HG02798 (cell line): ENCODE measurements around the gene PHF24.
"Not testable (repeated sequence)": the region's sequence is repeated elsewhere in the genome, so short reads cannot be mapped to it uniquely, and the experiment has no call there.

Experiments used
- ATAC-seq: cut with Tn5 transposase; IDR thresholded peaks from one replicate; pipeline ENCODE4 v1.9.1; 2021; ENCODE audit warnings: mild to moderate bottlenecking; ENCODE audit not compliant: unreplicated experiment, poor library complexity

The PHF24 gene

DNA sequence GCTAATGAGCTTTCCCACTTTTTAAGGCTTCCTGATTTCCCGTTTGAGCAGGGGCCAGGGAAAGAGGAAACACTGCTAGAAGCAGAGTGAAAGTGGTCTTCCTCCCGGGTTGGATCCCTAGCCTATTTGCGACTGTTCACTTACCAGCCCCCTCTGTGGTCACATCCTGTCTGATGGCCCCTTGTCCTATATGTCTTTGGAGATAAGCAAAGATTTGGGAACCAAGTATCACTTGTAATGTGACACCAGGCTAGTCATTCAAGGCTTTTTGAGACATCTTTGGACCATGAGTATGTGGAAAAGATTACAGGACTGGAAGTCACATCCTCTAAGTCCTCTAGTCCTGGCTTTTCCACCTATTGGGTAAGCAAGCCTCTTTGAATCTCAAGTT lies 37.6 kb downstream of the PHF24 start:
- ATAC-seq = no peak

DNA sequence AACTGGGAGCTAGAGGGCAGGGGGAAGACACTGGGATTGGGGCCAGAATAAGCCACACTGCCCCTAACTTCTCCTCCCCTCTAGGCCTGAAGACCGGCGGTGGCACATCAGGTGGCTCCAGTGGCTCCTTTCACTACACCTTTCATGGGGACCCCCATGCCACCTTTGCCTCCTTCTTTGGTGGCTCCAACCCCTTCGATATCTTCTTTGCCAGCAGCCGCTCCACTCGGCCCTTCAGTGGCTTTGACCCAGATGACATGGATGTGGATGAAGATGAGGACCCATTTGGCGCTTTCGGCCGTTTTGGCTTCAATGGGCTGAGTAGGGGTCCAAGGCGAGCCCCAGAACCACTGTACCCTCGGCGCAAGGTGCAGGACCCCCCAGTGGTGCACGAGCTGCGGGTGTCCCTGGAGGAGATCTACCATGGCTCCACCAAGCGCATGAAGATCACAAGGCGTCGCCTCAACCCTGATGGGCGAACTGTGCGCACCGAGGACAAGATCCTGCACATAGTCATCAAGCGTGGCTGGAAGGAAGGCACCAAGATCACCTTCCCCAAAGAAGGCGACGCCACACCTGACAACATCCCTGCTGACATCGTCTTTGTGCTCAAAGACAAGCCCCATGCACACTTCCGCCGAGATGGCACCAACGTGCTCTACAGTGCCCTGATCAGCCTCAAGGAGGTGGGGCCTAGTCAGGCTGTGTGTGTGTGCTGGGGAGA lies 38.3 kb downstream of the PHF24 start:
- ATAC-seq = no peak

DNA sequence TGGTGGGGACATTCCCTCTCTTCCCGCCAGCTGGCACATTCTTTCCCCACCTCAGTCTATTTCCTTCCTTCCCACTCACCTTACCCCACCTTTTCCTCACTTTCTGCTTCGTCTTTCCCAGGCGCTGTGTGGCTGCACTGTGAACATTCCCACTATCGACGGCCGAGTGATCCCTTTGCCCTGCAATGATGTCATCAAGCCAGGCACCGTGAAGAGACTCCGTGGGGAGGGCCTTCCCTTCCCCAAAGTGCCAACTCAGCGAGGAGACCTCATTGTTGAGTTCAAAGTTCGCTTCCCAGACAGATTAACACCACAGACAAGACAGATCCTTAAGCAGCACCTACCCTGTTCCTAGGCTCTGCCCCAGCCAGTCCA lies 38.8 kb downstream of the PHF24 start:
- ATAC-seq = no peak

DNA sequence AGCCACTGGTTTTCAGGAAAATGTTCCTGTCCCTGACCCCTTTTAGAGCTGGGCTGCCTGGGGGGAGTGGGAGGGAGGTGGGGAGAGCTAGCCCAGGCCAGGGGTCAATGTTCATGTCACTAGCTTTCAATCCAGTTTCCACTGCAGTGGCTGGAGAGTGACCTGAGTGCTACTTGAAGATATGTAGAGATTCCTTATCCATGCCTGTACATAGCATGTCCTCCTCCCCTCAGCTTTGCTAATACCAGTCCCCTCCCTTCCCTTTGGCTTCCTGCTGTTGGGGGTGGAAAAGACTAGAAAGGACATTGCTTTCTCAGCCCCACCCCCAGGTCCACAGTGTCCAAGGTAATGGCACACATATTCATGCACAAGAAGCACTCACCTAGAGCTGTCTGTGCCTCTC lies 39.3 kb downstream of the PHF24 start:
- no peak for ATAC-seq

DNA sequence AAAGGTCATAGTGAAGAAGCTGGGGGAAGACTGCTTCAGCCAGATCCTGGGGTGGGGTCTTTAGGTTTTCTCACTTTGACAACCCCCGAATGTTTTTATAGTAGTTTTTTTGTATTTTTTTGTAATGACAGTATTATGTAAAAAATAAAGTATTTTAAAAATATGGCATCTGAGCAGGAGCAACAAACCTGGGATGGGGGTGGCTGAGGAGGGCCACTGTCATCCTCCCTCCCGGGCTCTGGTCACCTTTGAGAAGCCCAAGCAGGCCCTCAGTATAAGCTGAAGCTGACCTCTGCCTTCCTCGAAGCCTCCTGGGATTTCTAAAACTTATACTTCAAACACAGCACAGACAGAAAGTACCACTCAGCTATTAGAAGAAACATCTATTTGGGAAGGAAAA lies 40.2 kb downstream of the PHF24 start:
- no peak for ATAC-seq

DNA sequence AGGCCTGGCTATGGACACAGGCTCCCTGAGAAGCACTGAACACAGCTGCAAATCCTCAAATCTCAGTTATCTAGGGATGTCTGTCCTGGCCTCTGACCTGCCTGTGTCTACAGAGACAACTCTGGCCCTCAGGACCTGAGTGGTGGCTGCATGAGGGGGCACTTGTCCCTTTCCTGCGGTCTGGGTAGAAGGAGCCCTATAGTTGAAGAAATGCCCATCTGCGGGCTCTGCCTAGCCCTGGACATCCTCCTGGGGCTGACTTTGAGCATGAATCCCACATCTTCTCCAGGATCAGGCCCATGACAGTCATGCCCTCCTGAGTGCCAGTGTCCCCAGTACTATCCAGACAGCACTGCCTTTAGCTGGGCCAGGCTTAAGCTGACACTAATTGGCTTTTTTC lies 41.5 kb downstream of the PHF24 start:
- ATAC-seq = no peak

DNA sequence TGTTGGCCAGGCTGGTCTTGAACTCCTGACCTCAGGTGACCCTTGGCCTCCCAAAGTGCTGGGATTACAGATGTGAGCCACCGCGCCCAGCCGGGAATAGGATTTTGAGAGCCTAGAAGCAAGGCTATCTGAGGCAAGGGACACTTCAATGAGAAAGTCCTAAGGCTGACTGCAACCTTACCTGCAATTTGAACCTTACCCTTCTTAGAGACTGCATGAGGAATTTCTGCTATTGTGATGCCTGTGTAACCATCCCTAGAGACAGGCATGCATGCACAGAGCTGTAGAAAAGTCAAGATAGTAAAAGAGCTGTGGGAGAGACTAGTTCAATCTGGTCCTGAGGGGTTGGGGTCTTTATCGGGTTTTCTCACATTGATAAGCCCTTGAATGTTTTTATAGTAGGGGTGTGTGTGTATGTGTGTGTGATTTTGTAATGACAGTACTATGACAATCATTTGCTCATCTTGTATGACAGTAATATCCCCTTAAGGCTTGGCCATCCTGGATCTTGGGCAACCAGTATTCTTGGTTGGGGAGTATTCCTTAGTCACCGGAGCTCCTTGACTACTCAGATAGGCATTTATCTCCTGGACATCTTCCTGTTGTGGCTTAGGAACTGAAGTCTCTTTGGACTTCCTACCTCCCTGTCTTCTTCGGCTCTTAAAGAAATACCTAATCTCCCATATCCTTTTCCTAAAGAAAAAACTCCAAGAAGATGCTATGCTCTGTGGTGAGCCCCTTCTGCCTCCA lies 42.6 kb downstream of the PHF24 start:
- no peak for ATAC-seq

DNA sequence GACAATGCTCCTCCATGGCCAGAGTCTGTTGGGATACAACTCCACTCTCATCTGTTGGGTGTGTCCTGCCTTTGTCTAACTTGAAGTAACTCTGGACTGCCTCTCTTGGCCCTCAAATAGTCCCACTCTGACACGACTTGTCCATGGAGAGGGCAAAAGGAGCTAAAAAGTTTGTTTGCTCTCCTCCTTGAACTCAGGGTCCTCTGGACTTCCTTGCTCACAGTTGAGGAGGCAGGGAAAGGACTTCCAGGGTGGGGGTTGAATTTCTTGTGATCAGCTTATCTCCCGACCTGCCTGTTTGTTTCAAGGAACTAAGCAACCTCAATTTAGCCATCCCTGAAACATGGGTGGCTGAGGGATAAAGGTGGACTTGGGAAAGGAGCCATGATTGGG lies 43.2 kb downstream of the PHF24 start:
- ATAC-seq = no peak

DNA sequence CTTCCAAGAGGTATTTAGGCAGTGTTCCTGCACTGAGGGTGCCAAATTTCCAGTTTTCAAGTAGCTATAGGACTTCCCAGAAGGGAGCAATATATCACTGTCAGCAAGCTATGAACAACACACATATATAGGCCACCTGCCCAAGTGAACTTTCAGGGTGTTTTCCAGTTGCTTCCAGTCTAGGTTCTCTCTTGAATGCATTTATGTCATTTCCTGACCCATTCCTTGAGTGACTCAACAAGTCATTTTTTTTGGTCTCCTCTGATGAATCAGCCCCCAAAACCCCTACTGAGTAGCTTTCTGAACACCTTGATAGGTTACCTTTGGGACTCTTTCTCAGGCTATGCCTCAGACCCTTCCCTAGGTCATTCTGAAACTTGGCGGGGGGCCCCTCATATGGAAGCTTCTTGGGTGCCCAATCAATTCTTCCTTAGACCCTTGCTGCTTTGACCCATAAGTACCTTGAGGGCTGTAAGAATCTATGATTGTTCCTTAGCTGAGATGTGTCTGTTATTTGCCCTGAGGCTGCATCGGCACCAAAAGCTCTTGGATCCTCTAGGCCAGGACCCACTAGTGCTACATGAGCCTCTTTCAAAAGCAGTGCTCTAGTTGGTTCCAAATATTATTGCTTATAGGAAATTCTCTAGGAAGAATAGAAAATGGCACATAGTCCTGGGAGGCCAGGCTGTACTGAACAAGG lies 43.9 kb downstream of the PHF24 start:
- ATAC-seq = no peak

DNA sequence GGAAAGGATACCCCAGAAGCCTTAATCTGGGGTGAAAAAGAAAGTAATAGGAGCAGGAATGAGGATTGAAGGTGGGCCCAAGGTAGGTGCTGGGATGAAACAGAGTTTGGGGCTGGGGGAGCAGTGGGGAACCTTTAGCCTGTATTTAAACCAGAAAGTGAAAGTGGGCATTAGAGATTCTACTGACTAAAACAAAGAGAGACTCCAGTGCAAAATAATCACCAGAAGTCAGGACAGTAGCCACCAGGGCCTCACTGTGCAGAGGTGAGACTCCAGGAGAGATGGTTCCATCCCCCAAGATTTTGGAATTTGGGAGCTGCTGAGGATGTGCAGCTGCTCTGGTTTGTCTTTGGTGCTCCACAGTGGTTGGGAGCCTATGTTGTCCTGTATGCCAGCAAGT lies 44.5 kb downstream of the PHF24 start:
- no peak for ATAC-seq

DNA sequence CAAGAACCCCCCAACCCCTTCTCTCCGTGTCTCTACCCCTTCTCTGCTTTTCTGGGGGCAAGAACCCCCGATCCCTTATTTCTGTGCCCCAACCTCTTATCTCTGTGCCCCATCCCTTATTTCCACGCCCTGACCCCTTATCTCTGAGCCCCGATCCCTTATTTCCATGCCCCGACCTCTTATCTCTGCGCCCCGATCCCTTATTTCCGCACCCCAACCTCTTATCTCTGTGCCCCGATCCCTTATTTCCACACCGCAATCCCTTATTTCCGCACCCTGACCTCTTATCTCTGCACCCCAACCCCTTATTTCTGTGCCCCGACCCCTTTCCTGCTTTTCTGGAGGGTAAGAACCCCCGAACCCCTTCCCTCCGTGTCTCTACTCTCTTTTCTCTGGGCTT lies 46.2 kb downstream of the PHF24 start:
- not testable (repeated sequence) for ATAC-seq

DNA sequence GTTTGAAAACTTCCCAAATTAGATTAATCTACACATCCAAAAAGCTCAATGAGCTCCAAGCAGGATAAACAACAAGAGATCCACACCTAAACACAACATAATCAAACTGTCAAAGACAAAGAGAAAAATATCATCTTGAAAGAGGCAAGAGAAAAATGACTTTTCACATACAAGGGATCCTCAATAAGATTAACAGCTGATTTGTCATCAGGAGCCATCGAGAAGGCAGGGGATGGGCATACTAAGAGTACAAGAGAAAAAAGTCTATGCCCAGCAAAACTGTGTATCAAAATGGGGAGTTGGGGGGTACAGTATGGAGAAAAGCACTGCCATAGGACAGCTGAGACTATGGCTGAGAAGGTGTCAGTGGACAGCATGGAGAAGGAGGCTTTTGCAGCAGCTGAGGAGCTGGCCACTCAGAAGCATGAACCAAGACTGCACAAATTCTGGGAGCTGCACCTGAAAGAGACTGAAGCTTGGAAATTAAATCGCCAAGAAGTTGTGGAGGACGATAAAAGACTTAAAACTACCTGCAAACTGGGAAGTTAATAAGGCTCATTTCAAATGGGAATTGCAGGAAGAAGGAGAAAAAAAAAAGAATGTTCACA lies 52.4 kb downstream of the PHF24 start:
- no peak for ATAC-seq

DNA sequence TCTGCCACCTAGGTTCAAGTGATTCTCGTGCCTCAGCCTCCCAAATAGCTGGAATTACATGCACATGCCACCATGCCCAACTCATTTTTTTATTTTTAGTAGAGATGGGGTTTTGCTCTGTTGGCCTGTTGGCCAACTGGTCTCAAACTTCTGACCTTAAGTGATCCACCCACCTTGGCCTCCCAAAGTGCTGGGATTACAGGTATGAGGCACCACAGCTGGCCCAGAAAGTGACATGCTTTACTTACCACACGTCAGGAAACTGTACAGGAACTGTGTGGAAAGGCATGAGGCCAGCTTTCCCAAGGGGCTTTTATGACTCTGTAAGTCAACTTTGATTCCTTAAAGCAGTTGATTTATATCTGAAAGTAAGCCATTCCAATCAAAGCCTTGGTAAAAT lies 56.4 kb downstream of the PHF24 start:
- ATAC-seq = no peak

DNA sequence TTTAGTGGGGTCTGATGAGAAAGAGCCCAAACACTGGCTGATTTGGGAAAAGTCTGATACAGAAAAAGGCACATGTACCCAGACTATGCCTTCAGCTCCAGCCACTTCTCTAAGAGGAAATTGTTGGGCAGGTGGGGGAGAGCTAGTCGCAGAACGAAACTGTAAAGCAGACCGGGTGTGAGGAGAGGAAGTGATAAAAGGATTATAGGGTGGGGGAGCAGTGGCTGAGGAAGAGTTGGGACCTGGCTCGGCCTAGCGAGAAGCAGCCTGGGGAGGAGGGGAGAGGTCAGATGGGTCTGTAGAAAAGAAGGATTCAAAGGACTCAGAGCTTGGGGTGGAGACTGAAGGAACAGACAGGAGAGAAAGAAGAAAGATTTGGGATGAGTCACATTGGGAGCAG lies 65.4 kb downstream of the PHF24 start:
- ATAC-seq = not testable (repeated sequence)

DNA sequence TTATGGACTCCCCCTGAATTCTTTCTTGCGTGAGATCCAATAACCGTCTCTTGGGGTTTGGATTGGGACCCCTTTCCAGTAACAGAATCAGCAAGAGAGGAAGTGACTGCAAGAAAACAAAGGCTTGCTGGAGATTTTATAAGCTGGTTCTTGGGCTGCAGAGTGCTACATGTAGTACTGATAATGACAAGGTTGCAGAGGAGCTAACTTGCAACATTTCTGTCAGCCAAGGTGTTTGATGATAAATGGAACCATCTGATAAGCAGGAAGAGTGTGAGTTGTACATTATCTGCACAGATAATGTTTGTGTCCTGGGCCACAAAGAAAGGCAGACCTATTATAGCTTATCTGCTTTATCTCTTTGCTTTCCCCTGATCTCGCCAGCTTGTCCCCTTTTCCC lies 68.6 kb downstream of the PHF24 start:
- no peak for ATAC-seq

DNA sequence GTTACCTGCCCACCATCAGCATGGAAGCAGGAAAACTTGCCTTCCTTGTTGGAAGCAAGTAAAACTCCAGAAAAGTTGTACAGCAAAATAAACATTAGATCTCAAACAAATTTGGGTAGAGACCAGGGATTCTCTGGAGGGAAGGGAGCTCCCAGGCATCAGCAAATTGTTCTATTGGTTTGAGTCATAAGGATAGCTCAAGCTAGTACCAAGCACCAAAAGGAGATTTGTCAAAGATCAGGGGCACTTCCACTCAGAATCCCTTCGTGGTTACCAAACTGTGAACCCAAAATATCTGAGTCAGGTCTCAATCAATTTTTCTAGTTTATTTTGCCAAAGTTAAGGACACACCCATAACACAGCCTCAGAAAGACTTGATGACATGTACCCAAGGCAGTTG lies 69.3 kb downstream of the PHF24 start:
- no peak for ATAC-seq

DNA sequence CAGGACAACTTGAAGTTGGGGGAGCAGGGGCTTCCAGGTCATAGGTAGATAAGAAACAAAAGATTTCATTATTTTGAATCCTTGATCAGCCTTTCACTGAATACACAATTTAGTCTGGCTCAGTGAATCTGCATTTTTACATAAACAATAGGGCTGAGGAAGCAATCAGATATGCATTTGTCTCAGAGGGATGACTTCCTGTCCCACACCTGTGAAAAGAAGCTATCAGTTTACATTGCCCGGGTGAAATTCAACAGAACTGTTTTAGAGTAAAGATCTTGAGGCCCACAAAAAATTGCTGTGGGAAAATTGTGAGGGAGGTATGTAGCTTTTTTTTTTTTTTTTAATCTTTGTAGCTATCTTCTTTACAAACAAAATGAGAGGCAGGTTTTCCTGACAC lies 69.8 kb downstream of the PHF24 start:
- no peak for ATAC-seq

DNA sequence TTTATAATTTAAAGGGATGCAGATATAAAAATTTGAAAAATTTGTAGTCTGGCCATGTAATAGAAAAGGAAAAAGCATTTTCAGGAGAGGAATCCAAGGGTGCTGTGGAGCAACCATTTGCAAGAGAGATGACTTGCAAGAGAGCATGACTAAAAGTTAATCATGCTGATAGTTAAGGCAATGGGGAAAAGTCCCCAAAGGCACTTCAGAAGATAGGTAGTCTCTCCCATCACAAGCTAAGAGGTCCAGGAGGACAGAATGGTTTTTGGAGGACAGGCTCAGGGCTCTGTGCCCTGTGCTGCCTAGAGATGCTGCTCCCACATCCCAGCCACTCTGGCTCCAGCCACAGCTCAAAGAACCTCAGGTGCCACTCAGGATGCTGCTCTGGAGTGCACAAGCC lies 70.3 kb downstream of the PHF24 start:
- ATAC-seq = no peak

DNA sequence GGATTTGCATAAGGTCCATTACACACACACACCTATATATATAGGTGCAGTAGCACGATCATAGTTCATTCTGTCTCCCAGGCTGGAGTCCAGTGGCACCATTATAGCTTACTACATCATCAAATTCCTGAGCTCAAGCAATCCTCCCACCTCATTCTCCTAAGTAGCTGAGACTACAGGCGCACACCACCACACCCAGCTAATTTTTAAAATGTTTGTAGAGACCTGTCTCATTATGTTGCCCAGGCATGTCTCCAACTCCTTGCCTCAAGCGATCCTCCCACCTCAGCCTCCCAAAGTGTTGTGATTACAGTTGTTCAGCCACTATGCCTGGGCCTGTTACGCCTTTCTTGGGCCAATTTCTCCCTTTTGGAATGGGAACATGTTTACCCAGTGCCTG lies 71.2 kb downstream of the PHF24 start:
- ATAC-seq = no peak

DNA sequence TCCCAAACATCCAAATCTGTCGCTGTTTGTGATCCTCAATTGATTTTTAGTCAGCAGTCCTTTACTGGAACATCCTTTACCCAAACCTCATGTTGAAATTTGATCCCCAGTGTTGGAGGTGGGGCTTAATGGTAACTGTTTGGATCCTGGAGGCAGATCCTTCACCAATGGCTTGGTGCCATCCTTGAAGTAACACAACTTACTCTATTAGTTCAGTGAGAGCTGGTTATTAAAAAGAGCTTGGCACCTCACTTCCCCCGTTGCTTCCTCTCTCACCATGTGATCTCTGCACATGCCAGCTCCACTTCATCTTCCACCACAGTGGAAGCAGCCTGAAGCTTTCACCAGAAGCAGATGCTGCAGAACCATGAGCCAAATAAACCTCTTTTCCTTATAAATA lies 71.8 kb downstream of the PHF24 start:
- no peak for ATAC-seq
